MG63 (cell line): ENCODE data around the gene RGS8. TPM values are rescaled to one million over a fixed set of nuclear protein-coding genes. Genes with fewer than 3 reads are reported as not detected.
A peak's percentile ranks its signal among the peaks of the same experiment; 100 is the strongest.

Experiments
- DNase-seq: peaks from one replicate; pipeline ENCODE4 v3.0.0-alpha.2; 2020
- H3K27me3 ChIP-seq: fragments of 250-450 bp; sonication (Bioruptor Pico); 2 replicates; pipeline ENCODE4 v1.5.1; 2020; ENCODE audit warnings: mild to moderate bottlenecking, moderate library complexity
- H3K36me3 ChIP-seq: fragments of 250-450 bp; sonication (Bioruptor Pico); 2 replicates; pipeline ENCODE4 v1.5.1; 2020; ENCODE audit warnings: mild to moderate bottlenecking, moderate library complexity
- H3K4me3 ChIP-seq: fragments of 250-450 bp; sonication (Bioruptor Pico); 2 replicates; pipeline ENCODE4 v1.5.1; 2020; ENCODE audit warnings: mild to moderate bottlenecking, moderate library complexity
- H3K9me3 ChIP-seq: fragments of 250-450 bp; sonication (Bioruptor Pico); 2 replicates; pipeline ENCODE4 v1.5.1; 2020; ENCODE audit warnings: mild to moderate bottlenecking, moderate library complexity
- total RNA-seq: library from RNA; depleted of rRNA; stranded (reverse); fragments of >200 nt; shearing (Covaris generic); gene quantifications from 2 replicates; pipeline ENCODE4 v1.2.3, GENCODE V29; 2014; ENCODE audit warnings: low replicate concordance

The RGS8 gene
- total RNA-seq, 1 experiment from 2014 or later, result not detected

DNA sequence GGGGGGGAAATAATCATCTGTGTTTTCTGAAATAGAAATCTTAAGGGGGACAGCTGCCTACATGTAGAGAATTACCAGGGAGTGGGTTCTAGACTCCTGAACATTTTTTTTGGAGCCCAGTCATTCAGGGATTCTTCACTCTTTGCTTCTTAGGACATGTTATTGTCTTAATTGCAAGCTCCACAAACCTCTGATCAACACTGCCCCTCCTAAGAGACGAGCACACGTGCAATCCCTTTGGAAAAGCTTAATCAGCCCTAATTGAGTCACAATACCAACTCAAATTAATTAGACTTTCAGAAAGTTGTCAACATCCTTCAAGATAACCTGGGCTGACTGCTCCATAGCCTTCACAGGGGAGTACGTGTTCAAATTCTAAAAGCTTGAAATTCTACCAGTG lies 21.4 kb downstream of the RGS8 start:
- no peak overlapping the region for H3K4me3 ChIP-seq
- H3K9me3 ChIP-seq, result no peaks in the 10 kb centered on the region
- no peaks in the 10 kb centered on the region for H3K36me3 ChIP-seq
- no peak for DNase-seq
- H3K27me3 ChIP-seq, result 0 out of 2 replicates have a peak, but pooled peaks cover 4% of the 10 kb centered on the region

- no peaks in the 10 kb centered on the region for H3K9me3 ChIP-seq
- H3K4me3 ChIP-seq, result no peak overlapping the region
- 0 out of 2 replicates have a peak, but pooled peaks cover 4% of the 10 kb centered on the region for H3K27me3 ChIP-seq
Observed at GRCh38 chr1:182662121-182662890, 22.1 kb downstream of the RGS8 start.

DNA sequence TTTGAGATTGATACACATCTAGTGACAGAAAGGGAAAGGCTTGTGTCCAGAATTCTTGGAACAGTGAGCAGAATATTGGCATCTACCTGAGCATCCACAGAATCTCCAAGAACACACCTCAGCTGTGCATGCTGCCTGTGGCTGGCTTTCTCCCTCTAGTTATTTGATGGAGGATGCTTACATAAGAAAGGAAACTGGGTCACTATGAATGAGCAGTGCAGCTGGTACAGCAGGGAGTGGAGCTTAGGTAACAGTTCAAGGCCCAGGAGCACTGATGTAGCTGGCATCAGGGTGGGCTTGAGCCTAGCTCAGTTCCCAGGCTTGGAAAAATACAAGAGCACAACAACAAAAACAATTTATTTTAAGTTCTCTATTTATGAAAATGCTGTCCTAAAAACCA lies 26.3 kb downstream of the RGS8 start:
- Histone ChIP-seq H3K9me3 (no peaks in the 10 kb centered on the region), H3K36me3 (no peaks in the 10 kb centered on the region), H3K27me3 (0 out of 2 replicates have a peak, but pooled peaks cover 4% of the 10 kb centered on the region), H3K4me3 (no peak overlapping the region)
- DNase-seq, result no peak

More at GRCh38 chr1:182662121-182662890, 22.1 kb downstream of the RGS8 start:
- no peaks in the 10 kb centered on the region for H3K36me3 ChIP-seq
- DNase-seq, result no peak

DNA sequence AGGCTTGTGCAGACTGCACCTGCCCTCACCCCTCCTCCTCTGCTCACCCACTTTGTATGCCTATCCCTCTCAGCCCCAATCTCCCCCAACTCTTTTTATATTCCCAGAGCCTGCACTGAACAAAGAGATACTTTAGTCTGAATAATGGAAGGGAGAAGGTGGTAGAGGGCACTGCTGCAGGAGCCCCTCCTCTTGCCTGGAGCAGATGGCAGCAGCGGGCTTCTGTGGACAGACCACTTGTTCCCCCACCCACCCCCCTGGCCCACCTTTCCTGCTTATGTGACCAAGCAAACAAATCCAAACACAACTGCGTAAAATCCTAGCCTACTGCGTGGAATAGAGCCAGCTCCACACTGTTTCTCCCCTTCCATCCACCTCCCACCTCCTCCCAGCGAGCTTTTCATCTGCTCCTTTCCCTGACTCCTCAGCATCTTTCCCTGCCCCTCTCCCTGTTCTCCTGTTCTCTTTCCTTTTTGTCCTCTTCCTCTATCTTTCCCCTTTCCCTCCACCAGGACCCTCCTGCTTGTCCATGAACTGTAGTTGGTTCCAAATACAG lies 27.5 kb downstream of the RGS8 start:
- Histone ChIP-seq H3K9me3 (no peaks in the 10 kb centered on the region), H3K36me3 (no peaks in the 10 kb centered on the region), H3K4me3 (no peak overlapping the region), H3K27me3 (0 out of 2 replicates have a peak, but pooled peaks cover 4% of the 10 kb centered on the region)
- DNase-seq, result no peak

- H3K4me3 ChIP-seq, result no peak overlapping the region
- no peak for DNase-seq
- H3K27me3 ChIP-seq, result no peaks in the 10 kb centered on the region
- no peaks in the 10 kb centered on the region for H3K9me3 ChIP-seq
- no peaks in the 10 kb centered on the region for H3K36me3 ChIP-seq
Observed at GRCh38 chr1:182653986-182654385, 30.4 kb downstream of the RGS8 start.

- no peak for DNase-seq
- Histone ChIP-seq H3K36me3 (no peaks in the 10 kb centered on the region), H3K27me3 (no peaks in the 10 kb centered on the region), H3K9me3 (no peaks in the 10 kb centered on the region), H3K4me3 (no peak overlapping the region)
Observed at GRCh38 chr1:182652933-182653332, 31.5 kb downstream of the RGS8 start.

GRCh38 chr1:182651339-182651724 lies 33.1 kb downstream of the RGS8 start:
- H3K9me3 ChIP-seq, result no peaks in the 10 kb centered on the region
- H3K4me3 ChIP-seq, result no peak overlapping the region
- no peaks in the 10 kb centered on the region for H3K36me3 ChIP-seq
- H3K27me3 ChIP-seq, result no peaks in the 10 kb centered on the region
- DNase-seq, result no peak

DNA sequence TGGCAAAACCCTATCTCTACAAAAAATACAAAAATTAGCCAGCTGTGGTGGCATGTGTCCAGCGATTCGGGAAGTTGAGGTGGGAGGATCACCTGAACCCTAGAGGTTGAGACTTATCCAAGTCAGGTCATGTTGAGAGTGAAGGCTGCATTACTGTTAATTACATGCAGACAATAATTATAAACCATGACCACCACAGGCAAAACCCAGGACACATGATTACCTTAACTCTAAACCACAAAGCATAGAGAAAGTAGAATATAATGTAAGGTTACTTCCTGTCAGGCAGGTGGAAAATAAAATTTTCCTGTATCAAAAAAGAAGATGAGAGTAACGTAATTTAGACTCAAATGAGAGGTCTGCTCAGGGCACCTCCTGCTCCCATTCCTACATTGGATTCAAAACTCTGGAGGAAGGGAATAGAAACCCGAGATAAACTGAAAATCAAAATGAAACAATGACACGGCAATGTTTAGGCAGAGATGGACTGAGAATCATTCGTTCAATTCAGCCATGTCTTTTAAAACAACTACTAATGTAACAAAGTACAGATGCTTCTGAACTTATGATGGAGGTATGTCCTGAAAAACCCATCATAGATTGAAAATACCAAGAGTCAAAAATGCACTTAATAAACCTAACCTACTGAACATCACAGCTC lies 33.6 kb downstream of the RGS8 start:
- Histone ChIP-seq H3K4me3 (no peak overlapping the region), H3K9me3 (no peaks in the 10 kb centered on the region), H3K36me3 (no peaks in the 10 kb centered on the region), H3K27me3 (no peaks in the 10 kb centered on the region)
- DNase-seq, result no peak

DNA sequence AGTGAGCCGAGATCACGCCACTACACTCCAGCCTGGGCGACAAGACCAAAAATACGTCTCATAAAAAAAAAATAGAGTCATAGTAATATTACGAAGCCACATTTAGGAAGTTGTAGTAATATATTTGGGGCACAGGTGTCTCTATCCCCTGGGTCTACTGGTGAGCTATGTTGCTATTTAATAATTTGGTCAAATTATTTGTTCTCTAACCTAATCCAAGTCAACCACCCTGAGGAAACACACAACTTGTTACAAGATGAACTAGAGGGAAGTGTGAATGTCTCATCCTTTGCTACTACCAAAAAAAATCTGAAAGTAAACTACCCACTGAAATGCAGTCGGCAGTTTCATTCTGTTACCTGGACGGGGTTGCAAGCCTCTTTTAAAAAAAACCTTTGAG lies 35.3 kb downstream of the RGS8 start:
- H3K4me3 ChIP-seq, result no peak overlapping the region
- H3K9me3 ChIP-seq, result no peaks in the 10 kb centered on the region
- DNase-seq, result no peak
- H3K27me3 ChIP-seq, result no peaks in the 10 kb centered on the region
- no peaks in the 10 kb centered on the region for H3K36me3 ChIP-seq

DNA sequence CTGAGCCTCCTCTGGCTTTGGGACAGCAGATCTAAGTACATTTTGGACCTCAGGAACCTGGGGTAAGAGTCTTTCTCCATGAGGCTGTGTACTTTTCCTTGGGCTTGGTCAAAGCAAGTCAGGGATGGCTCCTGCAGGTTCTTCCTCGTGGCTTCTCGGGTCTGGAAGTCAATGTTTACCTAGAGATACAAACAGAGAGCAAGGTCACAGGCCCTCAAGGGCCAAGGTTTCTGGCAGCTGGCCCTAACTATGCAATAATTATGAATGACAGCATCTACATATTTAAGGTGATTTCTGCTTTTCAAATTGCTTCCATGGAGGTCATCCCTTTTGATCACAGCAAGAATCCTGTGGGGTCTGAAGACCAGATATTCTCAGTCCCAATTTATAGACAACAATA lies 37.6 kb downstream of the RGS8 start:
- no peaks in the 10 kb centered on the region for H3K27me3 ChIP-seq

DNA sequence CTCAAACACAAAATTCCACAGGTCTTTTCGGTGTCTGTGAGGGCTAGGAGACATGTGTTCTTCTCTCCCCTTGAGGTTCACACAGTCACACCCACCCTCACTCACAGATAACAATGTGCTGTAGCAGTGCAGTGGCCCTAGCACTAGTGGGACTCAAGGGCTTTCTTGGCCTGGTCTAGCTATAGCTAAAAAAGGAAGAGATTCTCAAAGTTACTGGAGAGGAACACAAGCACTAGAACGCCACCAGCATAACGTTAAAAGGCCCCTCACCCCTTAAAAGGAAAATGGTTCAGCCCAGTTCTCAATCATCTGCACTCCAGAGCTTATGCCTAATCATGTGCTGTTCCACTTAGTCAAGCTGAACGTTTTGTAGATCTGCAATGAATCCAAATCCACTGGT lies 39.5 kb downstream of the RGS8 start:
- Histone ChIP-seq H3K36me3 (no peaks in the 10 kb centered on the region), H3K27me3 (no peaks in the 10 kb centered on the region), H3K9me3 (no peaks in the 10 kb centered on the region), H3K4me3 (no peak overlapping the region)
- DNase-seq, result no peak

More for the DNA sequence above, 37.6 kb downstream of the RGS8 start:
- DNase-seq, result no peak
- no peaks in the 10 kb centered on the region for H3K36me3 ChIP-seq
- no peaks in the 10 kb centered on the region for H3K9me3 ChIP-seq
- H3K4me3 ChIP-seq, result no peak overlapping the region

- H3K36me3 ChIP-seq, result no peaks in the 10 kb centered on the region
- DNase-seq, result peak; percentile 5
- H3K27me3 ChIP-seq, result no peaks in the 10 kb centered on the region
- no peaks in the 10 kb centered on the region for H3K9me3 ChIP-seq
- no peak overlapping the region for H3K4me3 ChIP-seq
Observed at GRCh38 chr1:182643699-182644098, 40.7 kb downstream of the RGS8 start.

- H3K9me3 ChIP-seq, result no peaks in the 10 kb centered on the region
- no peak overlapping the region for H3K4me3 ChIP-seq
- H3K27me3 ChIP-seq, result no peaks in the 10 kb centered on the region
- DNase-seq, result no peak
- no peaks in the 10 kb centered on the region for H3K36me3 ChIP-seq
Observed at GRCh38 chr1:182642461-182642860, 41.9 kb downstream of the RGS8 start.

DNA sequence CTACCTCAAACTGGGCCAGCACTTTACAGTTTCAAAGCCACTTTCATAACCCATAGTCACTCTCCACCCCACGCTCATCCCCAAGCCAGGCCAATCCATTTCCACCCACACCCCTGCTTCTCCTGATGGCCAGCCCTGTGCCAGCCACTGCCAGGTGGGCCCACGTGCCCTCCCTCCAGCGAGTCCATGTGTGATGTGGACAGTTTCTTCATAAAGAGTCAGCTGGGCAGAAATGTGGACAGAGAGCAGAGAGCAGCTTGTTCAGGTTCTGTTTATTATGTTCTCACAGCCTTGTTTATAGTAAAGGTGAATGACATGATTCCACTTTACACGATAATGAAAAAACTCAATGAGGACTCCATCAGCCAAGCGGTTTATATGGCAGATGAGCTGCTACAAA lies 42.8 kb downstream of the RGS8 start:
- DNase-seq, result no peak
- H3K9me3 ChIP-seq, result no peaks in the 10 kb centered on the region
- no peaks in the 10 kb centered on the region for H3K36me3 ChIP-seq
- H3K27me3 ChIP-seq, result no peaks in the 10 kb centered on the region
- no peak overlapping the region for H3K4me3 ChIP-seq

- H3K36me3 ChIP-seq, result no peaks in the 10 kb centered on the region
- DNase-seq, result no peak
- no peak overlapping the region for H3K4me3 ChIP-seq
- H3K27me3 ChIP-seq, result no peaks in the 10 kb centered on the region
- no peaks in the 10 kb centered on the region for H3K9me3 ChIP-seq
Observed at GRCh38 chr1:182639330-182639729, 45.1 kb downstream of the RGS8 start.

GRCh38 chr1:182637769-182638168 lies 46.6 kb downstream of the RGS8 start:
- no peaks in the 10 kb centered on the region for H3K27me3 ChIP-seq
- DNase-seq, result no peak
- H3K36me3 ChIP-seq, result no peaks in the 10 kb centered on the region
- no peak overlapping the region for H3K4me3 ChIP-seq
- no peaks in the 10 kb centered on the region for H3K9me3 ChIP-seq

DNA sequence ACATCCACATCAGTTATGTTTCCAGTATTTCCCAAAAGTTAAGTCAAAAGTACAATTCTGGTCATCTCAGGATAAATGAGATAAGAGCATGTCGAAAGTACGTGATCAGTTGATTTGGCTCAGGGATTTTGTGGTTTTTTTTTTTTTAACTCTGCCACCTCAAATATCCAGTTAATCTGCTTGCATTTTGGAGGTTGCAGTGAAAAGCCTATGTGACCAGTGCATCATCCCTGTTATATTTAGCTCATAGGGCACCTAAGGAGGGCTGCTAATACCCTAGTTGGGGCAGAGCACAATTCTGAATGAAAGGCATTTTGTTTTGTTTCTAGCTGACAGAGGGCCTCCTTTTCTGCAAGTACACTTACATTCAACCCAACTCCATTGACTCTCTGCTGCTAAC lies 48.5 kb downstream of the RGS8 start:
- H3K36me3 ChIP-seq, result no peaks in the 10 kb centered on the region
- DNase-seq, result no peak
- H3K9me3 ChIP-seq, result no peaks in the 10 kb centered on the region
- H3K4me3 ChIP-seq, result no peak overlapping the region
- no peaks in the 10 kb centered on the region for H3K27me3 ChIP-seq
